Neural progenitor cell (in vitro differentiated cells): ENCODE results near the gene PKDREJ. TPM values are rescaled to one million over a fixed set of nuclear protein-coding genes. Genes with fewer than 3 reads are reported as not detected.

ENCODE experiments used
- DNase-seq: peaks from one replicate; pipeline ENCODE4 v3.0.0-alpha.2; 2016; ENCODE audit warnings: low spot score
- H2AFZ ChIP-seq: fragments of 200-600 bp; sonication (generic); replicated peaks from 2 replicates; pipeline ENCODE4 v1.6.1; 2016; ENCODE audit warnings: antibody characterized with exemption
- H3F3A ChIP-seq: fragments of 200-600 bp; sonication (generic); 2 replicates; pipeline ENCODE4 v1.6.1; 2016; ENCODE audit warnings: antibody characterized with exemption, low read depth
- H3K27ac ChIP-seq: fragments of 200-600 bp; sonication (generic); 2 replicates; pipeline ENCODE4 v1.5.1; 2016; ENCODE audit warnings: mild to moderate bottlenecking
- H3K27me3 ChIP-seq: fragments of 200-600 bp; sonication (generic); 2 replicates; pipeline ENCODE4 v1.6.1; 2016; ENCODE audit warnings: mild to moderate bottlenecking, moderate library complexity
- H3K36me3 ChIP-seq: fragments of 200-600 bp; sonication (generic); 2 replicates; pipeline ENCODE4 v1.5.1; 2016
- H3K4me1 ChIP-seq: fragments of 200-600 bp; sonication (generic); 2 replicates; pipeline ENCODE4 v1.6.1; 2016; ENCODE audit warnings: mixed run types
- H3K4me2 ChIP-seq: fragments of 200-600 bp; sonication (generic); 2 replicates; pipeline ENCODE4 v1.6.1; 2016
- H3K4me3 ChIP-seq: fragments of 200-600 bp; sonication (generic); 2 replicates; pipeline ENCODE4 v1.5.1; 2016
- H3K79me2 ChIP-seq: fragments of 200-600 bp; sonication (generic); 2 replicates; pipeline ENCODE4 v1.6.1; 2016; ENCODE audit warnings: low read depth
- H3K9ac ChIP-seq: fragments of 200-600 bp; sonication (generic); 2 replicates; pipeline ENCODE4 v1.6.1; 2016
- H3K9me3 ChIP-seq: fragments of 200-600 bp; sonication (generic); 2 replicates; pipeline ENCODE4 v1.5.1; 2016; ENCODE audit warnings: low read depth
- H4K20me1 ChIP-seq: fragments of 200-600 bp; sonication (generic); 2 replicates; pipeline ENCODE4 v1.6.1; 2016; ENCODE audit warnings: low read depth
- H3K27ac Mint-ChIP-seq: 3 replicates; pipeline ENCODE4 v1.8.0; 2021; ENCODE audit warnings: mixed read lengths
- H3K27me3 Mint-ChIP-seq: 2 replicates; pipeline ENCODE4 v1.8.0; 2022; ENCODE audit warnings: low read depth, mild to moderate bottlenecking, inconsistent platforms, moderate library complexity, mixed read lengths; ENCODE audit not compliant: insufficient read depth
- H3K36me3 Mint-ChIP-seq: 3 replicates; pipeline ENCODE4 v1.8.0; 2021; ENCODE audit warnings: mixed read lengths
- H3K4me1 Mint-ChIP-seq: 3 replicates; pipeline ENCODE4 v1.8.0; 2021; ENCODE audit warnings: mixed read lengths
- H3K4me3 Mint-ChIP-seq: 3 replicates; pipeline ENCODE4 v1.8.0; 2021; ENCODE audit warnings: mild to moderate bottlenecking, moderate library complexity, mixed read lengths
- H3K9me3 Mint-ChIP-seq: 3 replicates; pipeline ENCODE4 v1.8.0; 2020; ENCODE audit warnings: mixed read lengths
- CTCF ChIP-seq: fragments of 200-600 bp; sonication (generic); IDR thresholded peaks from 2 replicates; pipeline ENCODE4 v1.5.1; 2017; ENCODE audit warnings: antibody characterized with exemption, mild to moderate bottlenecking
- EZH2 ChIP-seq: fragments of 200-600 bp; sonication (generic); IDR thresholded peaks from 2 replicates; pipeline ENCODE4 v1.6.1; 2017; ENCODE audit warnings: antibody characterized with exemption, mild to moderate bottlenecking, moderate library complexity
- EZH2phosphoT487 ChIP-seq: fragments of 200-600 bp; sonication (generic); IDR thresholded peaks from 2 replicates; pipeline ENCODE4 v1.6.1; 2017; ENCODE audit warnings: antibody characterized with exemption
- total RNA-seq: library from RNA; depleted of rRNA; stranded (reverse); fragments of >200 nt; gene quantifications from 2 replicates; pipeline ENCODE4 v1.2.3, GENCODE V29; 2015; ENCODE audit warnings: low replicate concordance

PKDREJ gene
- total RNA-seq, 1 donor from 2014 or later = not detected

DNA sequence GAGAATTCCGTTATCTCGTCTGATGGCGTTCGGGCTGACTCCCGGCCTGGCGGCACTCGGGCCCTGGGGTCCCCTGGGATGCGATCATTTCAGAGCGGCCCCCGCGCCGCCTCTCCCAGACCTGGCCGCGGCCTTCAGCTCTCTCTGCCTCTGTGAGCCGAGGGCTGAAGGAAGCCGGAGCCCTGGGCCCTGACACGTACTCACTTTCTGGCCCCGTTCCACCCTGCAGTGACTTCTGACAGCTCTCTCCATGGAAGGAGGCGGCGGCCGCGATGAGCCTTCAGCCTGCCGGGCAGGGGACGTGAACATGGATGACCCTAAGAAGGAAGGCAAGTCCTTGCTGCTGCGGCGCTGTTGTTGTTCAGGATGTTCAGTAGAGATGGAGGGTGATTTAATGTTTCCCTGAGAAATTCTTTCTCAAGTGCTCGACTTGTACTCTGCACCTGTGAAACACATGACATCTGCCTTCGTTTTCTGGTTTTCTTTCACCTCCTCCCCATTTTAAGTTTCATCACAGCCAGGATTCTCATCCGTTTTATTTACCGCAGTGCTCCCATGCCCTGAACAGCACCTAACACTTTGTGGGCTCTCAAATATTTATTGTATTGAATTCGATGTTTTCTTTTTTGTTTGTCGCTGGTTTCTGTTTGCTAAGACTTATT is 34.1 kb upstream of the PKDREJ start:
- peak overlapping the region; percentile 93 for H3K4me2 ChIP-seq
- no peaks in the 10 kb centered on the region for H3K9me3 Mint-ChIP-seq
- peaks cover 11% of the 10 kb centered on the region for H4K20me1 ChIP-seq
- peaks cover 9% of the 10 kb centered on the region for H3F3A ChIP-seq
- H3K36me3 ChIP-seq = no peaks in the 10 kb centered on the region
- H3K36me3 Mint-ChIP-seq = peaks cover 20% of the 10 kb centered on the region
- DNase-seq = peak; percentile 67
- H3K79me2 ChIP-seq = peaks cover 48% of the 10 kb centered on the region
- H3K4me1 Mint-ChIP-seq = peaks cover 40% of the 10 kb centered on the region
- H3K9me3 ChIP-seq = no peaks in the 10 kb centered on the region
- peaks cover 15% of the 10 kb centered on the region for H3K4me1 ChIP-seq
- H3K27ac ChIP-seq = no peak overlapping the region
- H3K9ac ChIP-seq = peak overlapping the region; percentile 27
- peaks cover 7% of the 10 kb centered on the region for H3K27me3 Mint-ChIP-seq
- no peaks in the 10 kb centered on the region for H3K27me3 ChIP-seq
- H3K27ac Mint-ChIP-seq = peak overlapping the region; percentile 92
- H2AFZ ChIP-seq = peak overlapping the region; percentile 52
- no peak for TF ChIP-seq EZH2
- no peak for TF ChIP-seq CTCF
- no peak for TF ChIP-seq EZH2phosphoT487
- H3K4me3 ChIP-seq = peak overlapping the region; percentile 84
- H3K4me3 Mint-ChIP-seq = peak overlapping the region; percentile 94

- Histone ChIP-seq H3K4me3 (peak within 1 kb of the TSS; percentile 84), H3K36me3 (no peaks in the 10 kb centered on the region), H3K27ac (no peak within 1 kb of the TSS), H3K9me3 (no peaks in the 10 kb centered on the region), H3K4me1 (peaks cover 15% of the 10 kb centered on the region), H2AFZ (peak within 1 kb of the TSS; percentile 83), H3K79me2 (peaks cover 41% of the 10 kb centered on the region), H4K20me1 (peaks cover 11% of the 10 kb centered on the region), H3K4me2 (peak within 1 kb of the TSS; percentile 93), H3K27me3 (no peaks in the 10 kb centered on the region), H3K9ac (peak within 1 kb of the TSS; percentile 40), H3F3A (peaks cover 9% of the 10 kb centered on the region)
- DNase-seq = peak; percentile 100
- peak within 1 kb of the TSS; percentile 92 for H3K27ac Mint-ChIP-seq
- H3K9me3 Mint-ChIP-seq = no peaks in the 10 kb centered on the region
- peaks cover 23% of the 10 kb centered on the region for H3K36me3 Mint-ChIP-seq
- H3K4me1 Mint-ChIP-seq = peaks cover 40% of the 10 kb centered on the region
- peak within 1 kb of the TSS; percentile 94 for H3K4me3 Mint-ChIP-seq
- TF ChIP-seq CTCF (peak; percentile 29), EZH2phosphoT487 (no peak)
- peaks cover 7% of the 10 kb centered on the region for H3K27me3 Mint-ChIP-seq
These were observed 33.4 kb upstream of the PKDREJ start, which contains the start of gene GTSE1 for GRCh38 chr22:46296257-46297150. GTSE1 (plus strand) TSS chr22:46296870; CDS start chr22:46297401, 531 bp downstream.

DNA sequence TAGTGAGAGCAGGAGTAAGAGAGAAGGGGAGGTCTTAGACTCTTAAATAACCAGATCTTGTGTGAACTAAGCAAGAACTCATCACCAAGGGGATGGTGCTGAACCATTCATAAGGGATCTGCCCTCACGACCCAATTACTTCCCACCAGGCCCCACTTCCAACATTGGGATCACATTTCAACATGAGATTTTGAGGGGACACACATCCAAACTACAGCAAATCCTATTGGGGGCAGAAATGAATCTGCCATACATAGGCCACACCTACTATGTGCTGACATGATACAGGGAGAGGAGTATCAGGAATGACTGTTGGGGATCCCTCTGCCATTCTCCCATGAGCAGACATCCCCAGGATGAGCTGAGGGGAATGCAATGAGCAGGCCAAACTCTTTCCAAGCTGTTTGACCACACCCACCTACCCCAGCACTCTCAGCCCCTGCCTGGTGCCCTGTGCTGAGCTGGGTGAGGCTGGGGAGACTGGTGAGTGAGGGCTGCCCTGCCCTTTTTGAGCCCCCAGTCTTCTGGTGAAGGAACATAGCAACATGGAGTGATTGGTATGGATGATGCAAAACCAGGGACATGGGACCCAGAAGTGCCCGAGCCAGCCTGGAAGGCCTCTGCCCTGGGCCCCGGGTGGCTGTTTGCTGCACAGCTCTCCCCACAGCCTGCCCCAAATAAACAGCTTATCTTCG is 32.3 kb upstream of the PKDREJ start:
- Histone ChIP-seq H3K27me3 (no peaks in the 10 kb centered on the region), H3K9ac (no peak overlapping the region), H3K4me2 (peak overlapping the region; percentile 92), H3K4me1 (peaks cover 15% of the 10 kb centered on the region), H3K36me3 (no peaks in the 10 kb centered on the region), H3F3A (peaks cover 9% of the 10 kb centered on the region), H3K79me2 (peaks cover 31% of the 10 kb centered on the region), H3K27ac (no peak overlapping the region), H4K20me1 (peaks cover 11% of the 10 kb centered on the region), H3K9me3 (no peaks in the 10 kb centered on the region), H3K4me3 (peak overlapping the region; percentile 84), H2AFZ (no peak overlapping the region)
- Mint-ChIP-seq H3K9me3 (no peaks in the 10 kb centered on the region), H3K4me1 (peaks cover 38% of the 10 kb centered on the region), H3K36me3 (peaks cover 14% of the 10 kb centered on the region), H3K27me3 (peaks cover 7% of the 10 kb centered on the region), H3K4me3 (peak overlapping the region; percentile 93), H3K27ac (peak overlapping the region; percentile 57)
- TF ChIP-seq EZH2phosphoT487 = no peak
- TF ChIP-seq EZH2 = no peak
- no peak for TF ChIP-seq CTCF
- DNase-seq = no peak
